Measurements from ENCODE around the gene CRIP2. TPM values are rescaled to one million over a fixed set of nuclear protein-coding genes. Genes with fewer than 3 reads are reported as not detected.
A peak's percentile ranks its signal among the peaks of the same experiment; 100 is the strongest.

CRIP2 gene
- total and polyA plus RNA-seq, 2 of the 8 experiments (the other 6 are each of a cell fraction or from before 2014, with no cell fraction given): 4.2 to 13.5 TPM

DNA sequence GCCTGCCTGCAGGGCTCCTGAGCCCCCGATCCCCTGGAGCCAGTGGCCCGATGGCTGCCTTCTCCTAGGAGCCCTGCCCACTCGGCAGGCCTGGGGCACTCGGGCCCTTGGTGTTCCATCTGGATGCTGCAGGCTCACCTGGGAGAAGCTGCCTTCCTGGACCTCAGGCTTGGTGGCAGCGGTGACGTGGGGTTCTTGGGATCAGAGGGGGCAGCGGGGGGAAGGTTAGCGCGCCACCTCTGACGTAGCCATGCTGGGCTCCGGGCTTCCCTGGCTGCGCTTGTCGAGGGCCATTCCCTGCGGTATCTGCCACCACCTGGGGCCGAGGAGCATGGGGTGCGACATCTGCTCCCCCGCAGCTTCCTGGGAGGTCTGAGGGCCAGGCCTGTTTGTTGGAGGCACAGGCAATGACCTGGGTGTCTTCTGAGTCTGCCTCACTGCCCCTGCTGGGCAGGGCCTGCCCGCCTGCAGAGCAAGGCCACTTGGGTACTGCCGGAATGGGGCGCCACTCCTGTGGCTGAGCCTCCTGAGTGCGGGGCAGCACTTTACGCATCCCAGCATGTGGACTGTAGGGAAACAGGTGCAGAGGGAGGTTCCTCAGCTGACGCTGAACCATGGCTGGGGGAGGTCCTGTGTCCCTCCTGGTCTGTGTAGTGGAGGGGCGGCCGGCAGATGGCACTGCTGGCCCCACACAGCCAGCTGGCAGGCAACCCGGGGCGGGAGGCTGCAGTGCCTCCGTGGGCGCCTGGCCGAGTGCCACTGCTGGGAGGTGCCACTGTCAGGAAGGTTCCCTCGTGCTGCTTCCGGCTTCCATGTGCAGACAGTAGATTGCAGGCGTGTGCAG is 34.7 kb upstream of the CRIP2 start:
- H3K27ac ChIP-seq (ENCODE audit: low read depth, low read length): no peak overlapping the region
- FAIRE-seq (no peak), DNase-seq (ENCODE audit: low read depth in 1 of 2, low spot score in 2 of 2) (no peak)
- no peak overlapping the region for H2BK120ac ChIP-seq (replicated peaks; ENCODE audit: low read depth, low read length)
- no peak overlapping the region for H3K18ac ChIP-seq (ENCODE audit: extremely low read depth, low read length)
- H3K36me3 ChIP-seq (ENCODE audit: control insufficient read depth in 2 of 4, insufficient read depth in 4 of 4, low read length in 3 of 4): peaks cover 0 to 10% (median 2%) of the 10 kb centered on the region in 4 experiments; a peak in 4 of 8 replicates
- POLR2A ChIA-PET (ENCODE audit: partially characterized antibody): interaction anchor here (1.5 to 2.6 kb wide), 3 partner anchors 9 to 19 kb away, joined by 3 to 10 read pairs (median 5); no protein-coding TSS in a partner anchor
- peaks cover 34% of the 10 kb centered on the region for H3K79me1 ChIP-seq (ENCODE audit: low read depth, low read length)
- H2BK5ac ChIP-seq (ENCODE audit: low read depth, low read length): no peak overlapping the region
- H3K4me2 ChIP-seq (ENCODE audit: insufficient read depth in 1 of 2, low read depth in 2 of 2, low read length in 2 of 2): no peak overlapping the region
- no peak overlapping the region for H3K56ac ChIP-seq (replicated peaks; ENCODE audit: insufficient read length, low read depth, low read length)
- H3K23ac ChIP-seq (ENCODE audit: insufficient read length): no peak overlapping the region
- H3K9ac ChIP-seq (replicated peaks in 1 of 4; ENCODE audit: extremely low read depth in 1 of 4, low read depth in 3 of 4, low read length in 3 of 4): no peak overlapping the region
- no peak overlapping the region; the same call in 1 of the 2 replicates for H4K8ac ChIP-seq (ENCODE audit: extremely low read depth, insufficient read depth, low read length)
- H4K5ac ChIP-seq (ENCODE audit: insufficient read length, low read depth, low read length): no peak overlapping the region
- CTCF ChIA-PET (ENCODE audit: partially characterized antibody): interaction anchor here (1.1 kb wide), 1 partner anchor 32 kb away, joined by 4 read pairs; no protein-coding TSS in a partner anchor
- H3K4me3 ChIP-seq (ENCODE audit: extremely low read depth in 1 of 4, insufficient read depth in 2 of 4, low read depth in 3 of 4, low read length in 4 of 4): no peak overlapping the region
- H3K23me2 ChIP-seq (ENCODE audit: low read depth, low read length): no peaks in the 10 kb centered on the region
- no peak for TF ChIP-seq CHD1 (IDR thresholded peaks at IDR 0.05; ENCODE audit: low read depth, low read length)
- 0 out of 4 replicates have a peak, but pooled peaks of 1 of the 2 experiments have one; percentile 7 for TF ChIP-seq RAD21 (IDR thresholded peaks at IDR 0.05 in 1 of 2, conservative IDR thresholded peaks at IDR 0.05 in 1 of 2; ENCODE audit: low read depth in 2 of 2, low read length in 2 of 2)
- TF ChIP-seq, protein P1, sequence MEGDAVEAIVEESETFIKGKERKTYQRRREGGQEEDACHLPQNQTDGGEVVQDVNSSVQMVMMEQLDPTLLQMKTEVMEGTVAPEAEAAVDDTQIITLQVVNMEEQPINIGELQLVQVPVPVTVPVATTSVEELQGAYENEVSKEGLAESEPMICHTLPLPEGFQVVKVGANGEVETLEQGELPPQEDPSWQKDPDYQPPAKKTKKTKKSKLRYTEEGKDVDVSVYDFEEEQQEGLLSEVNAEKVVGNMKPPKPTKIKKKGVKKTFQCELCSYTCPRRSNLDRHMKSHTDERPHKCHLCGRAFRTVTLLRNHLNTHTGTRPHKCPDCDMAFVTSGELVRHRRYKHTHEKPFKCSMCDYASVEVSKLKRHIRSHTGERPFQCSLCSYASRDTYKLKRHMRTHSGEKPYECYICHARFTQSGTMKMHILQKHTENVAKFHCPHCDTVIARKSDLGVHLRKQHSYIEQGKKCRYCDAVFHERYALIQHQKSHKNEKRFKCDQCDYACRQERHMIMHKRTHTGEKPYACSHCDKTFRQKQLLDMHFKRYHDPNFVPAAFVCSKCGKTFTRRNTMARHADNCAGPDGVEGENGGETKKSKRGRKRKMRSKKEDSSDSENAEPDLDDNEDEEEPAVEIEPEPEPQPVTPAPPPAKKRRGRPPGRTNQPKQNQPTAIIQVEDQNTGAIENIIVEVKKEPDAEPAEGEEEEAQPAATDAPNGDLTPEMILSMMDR (IDR thresholded peaks at IDR 0.05; ENCODE audit: control extremely low read depth in 1 of 3, insufficient read depth in 1 of 3, low read depth in 1 of 3, low read length in 3 of 3): peak in 1 of 3 experiments; percentile 18; a peak in 1 of 4 replicates
- H2AK5ac ChIP-seq (ENCODE audit: low read depth, low read length): no peak overlapping the region
- peaks cover 37 to 49% of the 10 kb centered on the region in 2 experiments for H4K20me1 ChIP-seq (replicated peaks in 1 of 2; ENCODE audit: control insufficient read depth in 1 of 2, insufficient read depth in 2 of 2, low read length in 2 of 2)
- H3K14ac ChIP-seq (ENCODE audit: insufficient read length): no peak overlapping the region
- H2BK12ac ChIP-seq (ENCODE audit: low read depth, low read length): no peak overlapping the region
- H3K4ac ChIP-seq (replicated peaks; ENCODE audit: insufficient read length, low read depth, low read length): no peak overlapping the region
- no peak overlapping the region for H2BK20ac ChIP-seq (ENCODE audit: low read length)
- peaks cover 10 to 44% of the 10 kb centered on the region in 2 experiments for H3K79me2 ChIP-seq (ENCODE audit: control insufficient read depth in 1 of 2, insufficient read depth in 2 of 2, low read length in 2 of 2)
- H2AFZ ChIP-seq (ENCODE audit: low read length): no peak overlapping the region
- no peaks in the 10 kb centered on the region for H3K9me3 ChIP-seq (ENCODE audit: insufficient read depth in 2 of 2, low read depth in 1 of 2, low read length in 1 of 2)
- WGBS, 2 experiments (ENCODE audit: extremely low coverage in 1 of 2, insufficient coverage in 1 of 2, insufficient read length in 1 of 2, insufficient replicate concordance in 2 of 2, low coverage in 1 of 2, low lambda C conversion rate in 2 of 2, missing lambda C conversion rate in 1 of 2): 94% methylated on average over 29 of the region's 33 CpGs; no CpG with 5 or more reads in 1 of the 2 experiments
- no peak overlapping the region for H4K91ac ChIP-seq (replicated peaks; ENCODE audit: insufficient read length, low read length)
- no peaks in the 10 kb centered on the region for H3K27me3 ChIP-seq (replicated peaks in 1 of 4; ENCODE audit: control insufficient read depth in 3 of 4, extremely low read depth in 1 of 4, insufficient read depth in 3 of 4, low read length in 3 of 4)
- H2BK15ac ChIP-seq (ENCODE audit: low read length): no peak overlapping the region
- H3K4me1 ChIP-seq (replicated peaks in 1 of 4; ENCODE audit: control insufficient read depth in 3 of 4, insufficient read depth in 4 of 4, low read length in 3 of 4): peaks cover 0 to 3% (median 0%) of the 10 kb centered on the region in 4 experiments; a peak in 2 of 7 replicates
